ENCODE measurements around the gene SSR4. TPM values are rescaled to one million over a fixed set of nuclear protein-coding genes. Genes with fewer than 3 reads are reported as not detected.

SSR4 gene
- total and polyA plus RNA-seq, 2 of the 13 experiments (the other 11 are each of a cell fraction or from before 2014, with no cell fraction given), result 214 to 288 TPM

GRCh38 chrX:153794018-153794896, at the start of gene SSR4, which contains the start of gene IDH3G (continued):
- TF ChIP-seq, protein P1, sequence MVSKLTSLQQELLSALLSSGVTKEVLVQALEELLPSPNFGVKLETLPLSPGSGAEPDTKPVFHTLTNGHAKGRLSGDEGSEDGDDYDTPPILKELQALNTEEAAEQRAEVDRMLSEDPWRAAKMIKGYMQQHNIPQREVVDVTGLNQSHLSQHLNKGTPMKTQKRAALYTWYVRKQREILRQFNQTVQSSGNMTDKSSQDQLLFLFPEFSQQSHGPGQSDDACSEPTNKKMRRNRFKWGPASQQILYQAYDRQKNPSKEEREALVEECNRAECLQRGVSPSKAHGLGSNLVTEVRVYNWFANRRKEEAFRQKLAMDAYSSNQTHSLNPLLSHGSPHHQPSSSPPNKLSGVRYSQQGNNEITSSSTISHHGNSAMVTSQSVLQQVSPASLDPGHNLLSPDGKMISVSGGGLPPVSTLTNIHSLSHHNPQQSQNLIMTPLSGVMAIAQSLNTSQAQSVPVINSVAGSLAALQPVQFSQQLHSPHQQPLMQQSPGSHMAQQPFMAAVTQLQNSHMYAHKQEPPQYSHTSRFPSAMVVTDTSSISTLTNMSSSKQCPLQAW (CRISPR knock-in tag; IDR thresholded peaks at IDR 0.05), result 0 out of 2 replicates have a peak, but pooled peaks have one; percentile 33
- TF ChIP-seq, protein P2, sequence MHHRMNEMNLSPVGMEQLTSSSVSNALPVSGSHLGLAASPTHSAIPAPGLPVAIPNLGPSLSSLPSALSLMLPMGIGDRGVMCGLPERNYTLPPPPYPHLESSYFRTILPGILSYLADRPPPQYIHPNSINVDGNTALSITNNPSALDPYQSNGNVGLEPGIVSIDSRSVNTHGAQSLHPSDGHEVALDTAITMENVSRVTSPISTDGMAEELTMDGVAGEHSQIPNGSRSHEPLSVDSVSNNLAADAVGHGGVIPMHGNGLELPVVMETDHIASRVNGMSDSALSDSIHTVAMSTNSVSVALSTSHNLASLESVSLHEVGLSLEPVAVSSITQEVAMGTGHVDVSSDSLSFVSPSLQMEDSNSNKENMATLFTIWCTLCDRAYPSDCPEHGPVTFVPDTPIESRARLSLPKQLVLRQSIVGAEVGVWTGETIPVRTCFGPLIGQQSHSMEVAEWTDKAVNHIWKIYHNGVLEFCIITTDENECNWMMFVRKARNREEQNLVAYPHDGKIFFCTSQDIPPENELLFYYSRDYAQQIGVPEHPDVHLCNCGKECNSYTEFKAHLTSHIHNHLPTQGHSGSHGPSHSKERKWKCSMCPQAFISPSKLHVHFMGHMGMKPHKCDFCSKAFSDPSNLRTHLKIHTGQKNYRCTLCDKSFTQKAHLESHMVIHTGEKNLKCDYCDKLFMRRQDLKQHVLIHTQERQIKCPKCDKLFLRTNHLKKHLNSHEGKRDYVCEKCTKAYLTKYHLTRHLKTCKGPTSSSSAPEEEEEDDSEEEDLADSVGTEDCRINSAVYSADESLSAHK (CRISPR knock-in tag; IDR thresholded peaks at IDR 0.05; ENCODE audit: borderline replicate concordance), result no peak
- 0 out of 2 replicates have a peak, but pooled peaks have one; percentile 59 for TF ChIP-seq TOPORS (CRISPR knock-in tag; IDR thresholded peaks at IDR 0.05)
- TF ChIP-seq DZIP1 (CRISPR knock-in tag; IDR thresholded peaks at IDR 0.05), result no peak
- no peak for TF ChIP-seq ZKSCAN5 (CRISPR knock-in tag; IDR thresholded peaks at IDR 0.05)
- 0 out of 2 replicates have a peak, but pooled peaks have one; percentile 61 for TF ChIP-seq REL (CRISPR knock-in tag; conservative IDR thresholded peaks at IDR 0.05)
- no peak for TF ChIP-seq ZNF317 (CRISPR knock-in tag; IDR thresholded peaks at IDR 0.05)
- no peak for TF ChIP-seq EP300 (IDR thresholded peaks at IDR 0.05; ENCODE audit: low read depth in 2 of 2, low read length in 2 of 2)
- no peak for TF ChIP-seq EP300 (CRISPR knock-in tag; IDR thresholded peaks at IDR 0.05; ENCODE audit: borderline replicate concordance)
- peak; percentile 71 for TF ChIP-seq POLR2G (IDR thresholded peaks at IDR 0.05; ENCODE audit: low read depth, low read length)
- TF ChIP-seq, protein P3, sequence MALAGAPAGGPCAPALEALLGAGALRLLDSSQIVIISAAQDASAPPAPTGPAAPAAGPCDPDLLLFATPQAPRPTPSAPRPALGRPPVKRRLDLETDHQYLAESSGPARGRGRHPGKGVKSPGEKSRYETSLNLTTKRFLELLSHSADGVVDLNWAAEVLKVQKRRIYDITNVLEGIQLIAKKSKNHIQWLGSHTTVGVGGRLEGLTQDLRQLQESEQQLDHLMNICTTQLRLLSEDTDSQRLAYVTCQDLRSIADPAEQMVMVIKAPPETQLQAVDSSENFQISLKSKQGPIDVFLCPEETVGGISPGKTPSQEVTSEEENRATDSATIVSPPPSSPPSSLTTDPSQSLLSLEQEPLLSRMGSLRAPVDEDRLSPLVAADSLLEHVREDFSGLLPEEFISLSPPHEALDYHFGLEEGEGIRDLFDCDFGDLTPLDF (CRISPR knock-in tag; IDR thresholded peaks at IDR 0.05), result 0 out of 2 replicates have a peak, but pooled peaks have one; percentile 19
- 0 out of 2 replicates have a peak, but pooled peaks have one; percentile 67 for TF ChIP-seq ARID2 (CRISPR knock-in tag; IDR thresholded peaks at IDR 0.05; ENCODE audit: borderline replicate concordance)
- peak; percentile 72 for TF ChIP-seq CREM (IDR thresholded peaks at IDR 0.05)
- TF ChIP-seq CREM (CRISPR knock-in tag; IDR thresholded peaks at IDR 0.05), result no peak
- peak; percentile 74 for TF ChIP-seq ZNF883 (CRISPR knock-in tag; IDR thresholded peaks at IDR 0.05; ENCODE audit: not compliant biosample characterization)
- no peak; the same call in 1 of the 2 replicates for TF ChIP-seq ZFP41 (CRISPR knock-in tag; IDR thresholded peaks at IDR 0.05; ENCODE audit: borderline replicate concordance)
- 0 out of 2 replicates have a peak, but pooled peaks have one; percentile 19 for TF ChIP-seq ZNF567 (CRISPR knock-in tag; IDR thresholded peaks at IDR 0.05; ENCODE audit: borderline replicate concordance)
- TF ChIP-seq MYPOP (CRISPR knock-in tag; IDR thresholded peaks at IDR 0.05), result 0 out of 2 replicates have a peak, but pooled peaks have one; percentile 55
- no peak for TF ChIP-seq HNRNPL (IDR thresholded peaks at IDR 0.05; ENCODE audit: low read depth, low read length)
